SK-N-SH (cell line): ENCODE data around the gene PPP1R1A. TPM values are rescaled to one million over a fixed set of nuclear protein-coding genes. Genes with fewer than 3 reads are reported as not detected.

Source experiments
- CTCF ChIA-PET: fragments of 300-600, 350-600 bp; formaldehyde crosslinking; extraction: SDS; loops from one replicate; lab custom pipeline; 2021; lab: Yijun Ruan, JAX
- POLR2A ChIA-PET: fragments of 350-600 bp; sonication (Branson Sonifier 250); formaldehyde crosslinking; extraction: SDS; loops from one replicate; lab custom pipeline; 2020; ENCODE audit warnings: antibody characterized with exemption, inconsistent platforms; lab: Yijun Ruan, JAX
- DNase-seq: peaks from one replicate; pipeline ENCODE4 v3.0.0; 2012
- H2AFZ ChIP-seq: fragments of 200-600 bp; sonication (generic); 2 replicates; pipeline ENCODE4 v1.8.1; 2016; ENCODE audit warnings: antibody characterized with exemption, mild to moderate bottlenecking, low read depth
- H3F3A ChIP-seq: fragments of 200-600 bp; sonication (generic); replicated peaks from 2 replicates; pipeline ENCODE3; 2016; ENCODE audit warnings: antibody characterized with exemption, mild to moderate bottlenecking; ENCODE audit not compliant: insufficient read depth
- H3K27ac ChIP-seq, 2 experiments: fragments of 200-500 bp in 1 of 2; fragments of 200-600 bp in 1 of 2; sonication (Bioruptor generic) in 1 of 2; sonication (generic), shearing (Covaris generic) in 1 of 2; 2 replicates each; pipeline versions ENCODE4 v1.5.1 to v1.6.1; 2014 to 2016; ENCODE audit warnings: low read depth in 2 of 2, inconsistent platforms in 1 of 2, low read length in 1 of 2, mild to moderate bottlenecking in 1 of 2, mixed read lengths in 1 of 2
- H3K27me3 ChIP-seq: fragments of 200-600 bp; sonication (generic), shearing (Covaris generic); 2 replicates; pipeline ENCODE4 v1.6.1; 2016; ENCODE audit warnings: mixed run types; ENCODE audit not compliant: insufficient read depth
- H3K36me3 ChIP-seq, 2 experiments: fragments of 200-500 bp in 1 of 2; fragments of 200-600 bp in 1 of 2; sonication (Bioruptor generic) in 1 of 2; sonication (generic) in 1 of 2; replicated peaks in 1 of 2; 2 replicates each; pipeline versions ENCODE3 to v1.5.1; 2014 to 2016; ENCODE audit warnings: low read length in 1 of 2, mild to moderate bottlenecking in 1 of 2; ENCODE audit not compliant: insufficient read depth in 2 of 2, control insufficient read depth in 1 of 2
- H3K4me1 ChIP-seq, 2 experiments: fragments of 200-500 bp in 1 of 2; fragments of 200-600 bp in 1 of 2; sonication (Bioruptor generic) in 1 of 2; sonication (generic), shearing (Covaris generic) in 1 of 2; 2 replicates each; pipeline versions ENCODE4 v1.5.1 to v1.6.1; 2014 to 2016; ENCODE audit warnings: low read depth in 1 of 2, low read length in 1 of 2, mixed run types in 1 of 2; ENCODE audit not compliant: insufficient read depth in 2 of 2, control insufficient read depth in 1 of 2
- H3K4me2 ChIP-seq: fragments of 200-600 bp; sonication (generic), shearing (Covaris generic); 2 replicates; pipeline ENCODE4 v1.6.1; 2017; ENCODE audit warnings: mixed run types
- H3K4me3 ChIP-seq, 2 experiments: fragments of 200-500 bp in 1 of 2; fragments of 200-600 bp in 1 of 2; sonication (Bioruptor generic) in 1 of 2; sonication (generic), shearing (Covaris generic) in 1 of 2; 2 replicates each; pipeline versions ENCODE4 v1.5.1 to v1.8.1; 2014 to 2016; ENCODE audit warnings: low read depth in 2 of 2, inconsistent platforms in 1 of 2, low read length in 1 of 2, mild to moderate bottlenecking in 1 of 2, mixed read lengths in 1 of 2, moderate library complexity in 1 of 2
- H3K79me2 ChIP-seq: fragments of 200-600 bp; sonication (generic); 2 replicates; pipeline ENCODE4 v1.8.1; 2017; ENCODE audit warnings: mild to moderate bottlenecking; ENCODE audit not compliant: insufficient read depth
- H3K9ac ChIP-seq: fragments of 200-600 bp; sonication (generic); 2 replicates; pipeline ENCODE4 v1.6.1; 2017; ENCODE audit warnings: mixed run types
- H3K9me2 ChIP-seq: fragments of 200-600 bp; sonication (generic); 2 replicates; pipeline ENCODE4 v1.6.1; 2017; ENCODE audit warnings: mixed run types
- H3K9me3 ChIP-seq: fragments of 200-600 bp; sonication (generic); 2 replicates; pipeline ENCODE4 v1.6.1; 2017; ENCODE audit warnings: mixed run types, mild to moderate bottlenecking, moderate library complexity
- H4K20me1 ChIP-seq: fragments of 200-600 bp; sonication (generic); 2 replicates; pipeline ENCODE4 v1.6.1; 2017; ENCODE audit warnings: mild to moderate bottlenecking, mixed run types; ENCODE audit not compliant: insufficient read depth
- CHD2 ChIP-seq: fragments of 150-350 bp; IDR thresholded peaks from 2 replicates; pipeline ENCODE4 v1.6.1; 2018; ENCODE audit warnings: low read length; ENCODE audit not compliant: partially characterized antibody
- ELF1 ChIP-seq: IDR thresholded peaks from 2 replicates; pipeline ENCODE4 v1.4.0; 2012
- EZH2phosphoT487 ChIP-seq: fragments of 200-600 bp; sonication (generic); IDR thresholded peaks from 2 replicates; pipeline ENCODE4 v1.6.1; 2017; ENCODE audit warnings: low read depth, mixed run types, mild to moderate bottlenecking, antibody characterized with exemption, moderate library complexity, borderline replicate concordance
- FOXJ3 ChIP-seq: sonication (generic); formaldehyde crosslinking; IDR thresholded peaks from 2 replicates; pipeline ENCODE4 v1.5.1; 2020; ENCODE audit warnings: mild to moderate bottlenecking, missing genetic modification reagents
- FOXM1 ChIP-seq: IDR thresholded peaks from 2 replicates; pipeline ENCODE4 v1.4.0; 2012; ENCODE audit warnings: low read depth, mild to moderate bottlenecking
- JUND ChIP-seq: IDR thresholded peaks from 2 replicates; pipeline ENCODE4 v1.4.0; 2012
- MEF2A ChIP-seq: IDR thresholded peaks from 2 replicates; pipeline ENCODE4 v1.4.0; 2012; ENCODE audit warnings: low read depth, borderline replicate concordance
- MXI1 ChIP-seq: IDR thresholded peaks from 2 replicates; pipeline ENCODE4 v1.6.1; 2012; ENCODE audit warnings: mild to moderate bottlenecking, low read depth, low read length, improper control_type of control experiment
- NFIC ChIP-seq: IDR thresholded peaks from 2 replicates; pipeline ENCODE4 v1.4.0; 2012; ENCODE audit warnings: borderline replicate concordance
- NRF1 ChIP-seq: IDR thresholded peaks from 2 replicates; pipeline ENCODE4 v1.6.1; 2012; ENCODE audit warnings: low read depth, mild to moderate bottlenecking, low read length
- POLR2AphosphoS5 ChIP-seq: IDR thresholded peaks from 2 replicates; pipeline ENCODE4 v1.6.1; 2012; ENCODE audit warnings: low read depth, low read length
- RAD21 ChIP-seq: IDR thresholded peaks from 2 replicates; pipeline ENCODE4 v1.6.1; 2012; ENCODE audit warnings: mild to moderate bottlenecking, low read length
- RCOR1 ChIP-seq: fragments of 150-350 bp; IDR thresholded peaks from 2 replicates; pipeline ENCODE4 v1.6.1; 2017; ENCODE audit warnings: antibody characterized with exemption, low read length
- REST ChIP-seq: IDR thresholded peaks from 2 replicates; pipeline ENCODE4 v1.6.1; 2012; ENCODE audit warnings: mild to moderate bottlenecking, low read depth, low read length, moderate library complexity
- RFX5 ChIP-seq: IDR thresholded peaks from 2 replicates; pipeline ENCODE4 v1.6.1; 2012; ENCODE audit warnings: mild to moderate bottlenecking, improper control_type of control experiment, low read length
- TCF12 ChIP-seq: IDR thresholded peaks from 2 replicates; pipeline ENCODE4 v1.4.0; 2012
- TEAD4 ChIP-seq: IDR thresholded peaks from 2 replicates; pipeline ENCODE4 v1.4.0; 2012; ENCODE audit warnings: mild to moderate bottlenecking, borderline replicate concordance; ENCODE audit not compliant: insufficient read depth
- WGBS: methylation state at CpG from one replicate; pipeline ENCODE4 v1.1.6; 2017; ENCODE audit warnings: low lambda C conversion rate; 5-methylcytosine and 5-hydroxymethylcytosine counted together
- polyA plus RNA-seq, 3 experiments: library from polyadenylated mRNA; depleted of rRNA; stranded (reverse); fragments of >200 nt; gene quantifications; 2 replicates each; pipeline ENCODE4 v1.2.3, GENCODE V29; 2012

Gene PPP1R1A
- polyA plus RNA-seq, 1 of the 3 experiments (the other 2 are of a cell fraction): not detected

- TF ChIP-seq REST: no peak
These were observed 43.1 kb upstream of the PPP1R1A start (continued) for GRCh38 chr12:54631551-54631950.

GRCh38 chr12:54629925-54630324 lies 41.5 kb upstream of the PPP1R1A start:
- H3K9me3 ChIP-seq: no peaks in the 10 kb centered on the region
- POLR2A ChIA-PET: no interaction called here

More at GRCh38 chr12:54629925-54630324, 41.5 kb upstream of the PPP1R1A start:
- H3K36me3 ChIP-seq: no peaks in the 10 kb centered on the region
- H3K79me2 ChIP-seq: no peaks in the 10 kb centered on the region
- H3K27ac ChIP-seq: no peak overlapping the region
- DNase-seq: no peak
- H3K4me1 ChIP-seq: no peaks in the 10 kb centered on the region; a peak in 1 of 4 replicates
- H3K9ac ChIP-seq: no peak overlapping the region
- H3K4me3 ChIP-seq: no peak overlapping the region
- H4K20me1 ChIP-seq: no peaks in the 10 kb centered on the region
- no peak overlapping the region for H2AFZ ChIP-seq
- no peaks in the 10 kb centered on the region for H3K9me2 ChIP-seq
- H3K27me3 ChIP-seq: peaks cover 17% of the 10 kb centered on the region; the same call in 1 of the 2 replicates
- no peaks in the 10 kb centered on the region for H3F3A ChIP-seq
- 3% methylated on average over 2 of the region's 2 CpGs for WGBS
- CTCF ChIA-PET: interaction anchor here (1.5 to 1.7 kb wide), 2 partner anchors 10 to 50 kb away, joined by 3 to 7 read pairs; no protein-coding TSS in a partner anchor
- no peak overlapping the region for H3K4me2 ChIP-seq
- TF ChIP-seq POLR2AphosphoS5 (no peak), RFX5 (no peak), EZH2phosphoT487 (no peak), CHD2 (no peak), MXI1 (no peak), TCF12 (no peak), FOXJ3 (no peak), NFIC (no peak), TEAD4 (no peak), MEF2A (no peak), NRF1 (no peak), FOXM1 (no peak), REST (no peak), JUND (no peak), RAD21 (no peak), ELF1 (no peak), RCOR1 (no peak)
